Left renal pelvis (tissue), 4 donors: ENCODE data around the gene GALNS. TPM values are rescaled to one million over a fixed set of nuclear protein-coding genes. Genes with fewer than 3 reads are reported as not detected.

Experiments
- DNase-seq, 4 donors: peaks; one replicate each; pipeline ENCODE4 v3.0.0-alpha.2; 2013; ENCODE audit warnings: low read depth in 4 of 4, low spot score in 3 of 4
- polyA plus RNA-seq, 4 donors: library from polyadenylated mRNA; unstranded; fragments of 120-200 nt; gene quantifications; one replicate each; pipeline ENCODE4 v1.2.1, GENCODE V29; 2013; ENCODE audit not compliant: insufficient read length in 4 of 4

The GALNS gene
- polyA plus RNA-seq, 4 donors: 19.8 to 26.7 (median 22.1) TPM

DNA sequence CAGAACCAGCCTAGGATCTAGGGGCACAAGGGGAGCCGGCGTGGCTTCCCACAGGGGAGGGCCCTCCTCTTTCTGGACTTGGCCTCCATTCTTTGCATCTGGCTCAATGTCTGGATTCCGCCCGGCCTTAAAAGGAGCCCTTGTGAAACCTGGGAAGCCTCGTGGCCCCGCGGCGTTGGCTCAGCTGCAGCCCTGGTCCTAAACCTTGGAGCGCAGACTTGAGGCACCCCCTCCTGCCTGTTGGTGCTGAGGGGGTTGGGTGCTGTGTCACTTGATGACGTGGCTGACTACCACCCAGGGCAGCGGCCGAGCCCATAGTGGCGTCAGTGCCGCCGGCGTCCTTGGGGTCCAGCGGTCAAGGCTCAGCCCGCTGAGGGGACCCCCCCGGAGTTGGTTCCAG, 4.6 kb upstream of the GALNS start:
- no peak for DNase-seq

DNA sequence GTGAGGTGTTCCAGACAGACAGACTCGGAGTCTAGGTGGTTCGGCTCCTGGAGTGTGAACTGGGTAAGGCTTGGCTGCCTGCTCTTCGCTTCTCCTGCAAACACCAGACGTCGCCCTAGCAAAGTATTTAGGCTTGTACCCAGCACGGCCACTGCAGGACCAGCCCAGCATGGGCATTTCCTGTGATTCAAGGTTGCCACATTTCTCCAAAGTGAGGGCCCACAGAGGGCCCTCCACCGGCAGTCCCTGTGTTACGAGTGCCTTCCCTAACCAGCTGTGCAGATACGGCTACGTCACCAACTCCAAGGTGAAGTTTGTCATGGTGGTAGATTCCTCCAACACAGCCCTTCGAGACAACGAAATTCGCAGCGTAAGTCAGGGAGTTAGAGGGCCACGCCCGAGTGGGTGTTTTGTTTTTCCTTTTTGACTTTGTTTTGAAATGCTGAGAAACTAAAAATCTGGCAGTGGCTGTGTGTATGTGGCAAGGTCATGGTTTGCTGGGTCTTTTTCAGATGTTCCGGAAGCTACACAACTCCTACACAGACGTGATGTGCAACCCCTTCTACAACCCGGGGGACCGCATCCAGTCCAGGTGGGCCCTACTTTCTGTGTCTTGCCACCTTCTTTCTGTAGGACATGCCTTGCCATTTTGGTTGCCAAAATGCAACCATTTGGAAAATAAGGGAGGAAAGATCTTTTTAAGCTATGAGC, 2.8 kb upstream of the GALNS start:
- no peak for DNase-seq

DNA sequence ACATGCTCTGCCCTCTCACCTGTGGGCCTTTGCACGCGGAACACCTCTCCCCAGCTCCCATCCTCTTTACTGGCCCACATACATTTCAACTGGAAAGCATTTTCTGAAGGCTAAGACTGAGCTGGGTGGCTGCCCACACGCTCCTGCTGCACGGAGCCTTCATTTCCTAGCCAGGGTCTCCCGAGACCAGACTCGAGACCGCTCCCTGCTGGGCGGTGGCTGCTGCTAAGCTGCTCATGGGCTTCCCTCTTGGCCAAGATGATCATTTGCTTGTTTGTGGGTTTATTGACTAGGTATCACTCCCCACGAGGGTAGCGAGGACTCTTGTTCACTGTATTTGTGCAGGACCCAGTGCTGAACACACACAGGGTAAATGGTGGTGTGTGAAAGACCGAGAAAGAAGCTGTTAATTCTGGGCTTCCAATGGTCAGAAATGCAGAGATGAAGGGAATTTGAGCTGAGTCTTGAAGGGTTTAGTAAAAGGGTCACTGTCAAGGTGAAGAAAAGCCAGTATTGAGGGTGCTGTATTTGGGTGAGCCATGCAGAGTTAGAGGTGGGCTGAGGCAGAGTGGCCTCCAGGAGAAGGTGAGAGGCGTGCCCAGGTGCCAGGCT, 1.1 kb upstream of the GALNS start:
- DNase-seq: peak in 2 of 4 donors; percentile 30 to 36

DNA sequence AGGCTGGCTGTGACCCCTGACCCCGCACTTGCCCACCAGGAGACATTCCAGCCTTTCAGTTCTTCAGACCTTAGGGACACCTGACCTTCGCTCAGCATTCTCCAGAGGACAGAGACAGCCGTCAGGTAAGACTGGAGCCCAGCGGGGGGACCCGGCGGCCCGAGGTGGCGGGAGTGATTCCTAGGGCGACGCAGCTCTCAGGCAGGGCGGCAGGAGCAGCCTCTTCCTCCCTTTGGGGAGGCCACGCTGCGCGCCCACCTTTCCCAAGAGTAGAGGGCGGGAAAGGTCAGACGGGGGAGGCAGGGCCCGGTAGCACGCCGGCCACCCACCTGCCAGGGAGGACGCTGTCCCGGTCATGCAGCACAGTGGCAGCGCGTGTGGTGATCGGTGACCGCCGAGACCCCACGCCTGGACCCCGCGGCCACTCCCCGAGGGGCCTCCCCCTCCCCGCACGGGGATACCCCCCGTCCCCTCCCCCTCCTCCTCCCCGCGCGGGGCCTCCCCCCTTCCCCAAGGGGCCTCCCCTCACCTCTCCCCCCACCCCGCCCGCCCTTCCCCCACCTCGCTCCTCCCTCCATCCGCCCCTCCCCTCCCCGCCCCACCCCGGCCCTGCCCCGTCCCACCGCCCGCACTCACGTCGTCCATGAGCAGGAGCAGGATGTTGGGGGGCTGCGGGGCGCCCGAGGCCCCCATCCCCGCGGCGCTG, 472 bp downstream of the GALNS start:
- no peak for DNase-seq

DNA sequence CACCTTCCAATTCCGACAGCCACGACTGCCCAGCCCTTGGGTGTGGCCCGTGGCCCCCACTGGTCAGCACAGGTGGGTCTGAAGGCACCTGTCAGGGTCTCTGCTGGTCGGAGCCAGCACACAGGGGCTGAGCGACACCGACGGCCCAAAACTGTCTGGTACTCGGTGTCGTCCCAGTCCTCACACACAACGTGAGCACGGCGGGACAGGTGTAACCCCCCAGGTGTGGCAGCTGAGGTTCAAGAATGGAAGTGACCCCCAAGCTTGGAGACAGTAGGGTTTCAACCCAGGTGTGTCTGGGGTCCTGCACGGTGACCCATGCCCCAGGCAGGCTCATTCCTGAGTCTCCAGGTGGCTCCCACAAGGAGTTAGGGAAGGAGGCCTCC, 1.0 kb downstream of the GALNS start:
- no peak for DNase-seq

DNA sequence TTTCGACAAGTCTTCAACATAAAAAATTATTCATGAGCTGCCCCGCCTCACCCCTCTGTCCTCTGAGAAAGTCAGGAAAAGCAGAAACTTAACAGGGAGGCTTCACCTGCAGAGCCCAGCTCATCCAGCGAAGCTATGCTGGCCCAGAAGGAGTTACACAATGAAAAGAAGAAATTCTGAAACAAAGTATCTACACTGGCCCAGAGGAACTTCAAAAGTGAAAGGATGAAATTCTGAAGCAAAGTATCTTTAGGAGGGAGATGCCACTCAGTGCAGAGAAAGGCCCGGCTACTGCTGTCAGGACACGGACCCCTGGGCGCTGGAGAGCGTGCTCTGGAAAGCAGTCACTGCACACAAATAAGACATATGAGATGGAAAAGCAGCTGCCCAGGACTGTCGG, 1.6 kb downstream of the GALNS start:
- DNase-seq: no peak

DNA sequence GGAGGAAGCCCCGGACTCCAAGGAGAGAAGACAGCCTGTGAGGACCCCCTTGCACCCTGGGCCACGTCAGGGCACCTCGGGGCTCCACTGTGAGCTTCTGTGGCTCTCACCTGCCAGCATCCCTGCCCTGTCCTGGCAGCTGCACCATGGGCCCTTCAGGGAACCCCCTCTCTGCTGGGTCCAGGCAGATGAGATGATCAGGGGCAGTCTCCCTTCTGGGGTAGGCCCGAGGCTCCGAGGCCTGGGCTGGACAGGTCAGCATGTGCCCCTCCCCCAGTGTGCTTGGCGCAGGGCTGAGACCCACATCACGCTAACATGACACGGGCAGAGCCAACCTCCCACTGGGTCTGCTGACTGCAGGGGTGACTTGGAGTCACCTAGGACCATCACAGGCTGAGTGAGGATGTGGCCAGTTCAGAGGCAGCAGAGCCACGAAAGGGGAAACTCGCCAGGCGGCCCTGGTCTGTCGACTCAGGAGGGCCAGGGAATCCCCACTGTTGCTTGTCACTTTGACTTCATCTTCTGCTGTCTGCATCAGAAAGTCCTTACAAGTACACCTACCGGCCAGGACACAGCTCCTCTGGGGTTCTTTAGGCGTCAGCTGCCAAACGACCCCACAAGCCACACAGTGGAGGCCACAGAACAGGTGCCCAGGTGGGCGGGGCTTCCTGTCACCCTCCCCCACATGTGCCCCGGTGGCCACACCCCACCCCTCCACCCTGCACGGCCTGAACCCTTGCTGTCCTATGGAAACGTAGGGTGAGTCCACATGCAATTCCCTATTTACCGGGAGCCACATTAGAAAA, 2.2 kb downstream of the GALNS start:
- DNase-seq: no peak

DNA sequence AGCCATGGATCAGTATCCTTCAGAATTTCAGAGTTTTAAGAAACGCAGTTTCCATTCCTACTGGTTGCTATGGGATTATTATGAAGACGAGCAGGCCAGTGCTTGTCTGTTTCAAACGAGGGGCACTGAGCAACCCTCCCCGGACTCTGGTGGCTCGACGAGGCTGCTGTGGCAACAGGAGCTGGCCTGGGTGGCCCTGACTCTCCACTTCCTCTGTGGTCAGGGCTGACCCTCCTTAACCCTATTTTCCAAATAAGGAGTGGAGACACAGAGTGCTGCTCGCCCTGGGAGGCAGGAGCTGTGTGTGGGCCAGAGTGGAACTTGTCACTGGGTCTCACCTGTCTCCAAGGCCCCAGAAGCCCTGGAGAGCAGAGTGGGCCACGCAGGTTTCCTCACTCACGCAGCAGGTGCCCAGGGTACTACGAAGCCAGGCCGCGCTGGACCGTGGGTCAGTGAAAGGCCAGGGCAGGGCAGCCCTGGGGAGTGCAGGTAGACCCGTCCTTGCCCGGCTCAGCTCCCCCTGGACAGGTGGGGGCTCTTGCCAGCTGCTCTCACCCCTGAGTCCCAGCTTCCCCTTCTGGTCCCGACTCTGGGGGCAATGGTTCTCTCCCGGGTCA, 3.3 kb downstream of the GALNS start:
- DNase-seq: no peak

DNA sequence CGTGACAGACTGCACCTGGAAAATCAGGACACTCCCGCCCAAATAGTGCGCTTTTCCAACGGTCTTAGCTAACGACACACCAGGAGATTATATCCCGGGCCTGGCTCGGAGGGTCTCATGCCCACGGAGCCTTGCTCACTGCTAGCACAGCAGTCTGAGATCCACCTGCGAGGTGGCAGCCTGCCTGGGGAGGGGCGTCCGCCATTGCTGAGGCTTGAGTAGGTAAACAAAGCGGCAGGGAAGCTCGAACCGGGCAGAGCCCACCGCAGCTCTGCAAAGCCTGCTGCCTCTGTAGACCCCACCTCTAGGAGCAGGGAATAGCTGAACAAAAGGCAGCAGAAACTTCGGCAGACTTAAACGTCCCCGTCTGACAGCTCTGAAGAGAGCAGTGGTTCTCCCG, 5.1 kb downstream of the GALNS start:
- no peak for DNase-seq

DNA sequence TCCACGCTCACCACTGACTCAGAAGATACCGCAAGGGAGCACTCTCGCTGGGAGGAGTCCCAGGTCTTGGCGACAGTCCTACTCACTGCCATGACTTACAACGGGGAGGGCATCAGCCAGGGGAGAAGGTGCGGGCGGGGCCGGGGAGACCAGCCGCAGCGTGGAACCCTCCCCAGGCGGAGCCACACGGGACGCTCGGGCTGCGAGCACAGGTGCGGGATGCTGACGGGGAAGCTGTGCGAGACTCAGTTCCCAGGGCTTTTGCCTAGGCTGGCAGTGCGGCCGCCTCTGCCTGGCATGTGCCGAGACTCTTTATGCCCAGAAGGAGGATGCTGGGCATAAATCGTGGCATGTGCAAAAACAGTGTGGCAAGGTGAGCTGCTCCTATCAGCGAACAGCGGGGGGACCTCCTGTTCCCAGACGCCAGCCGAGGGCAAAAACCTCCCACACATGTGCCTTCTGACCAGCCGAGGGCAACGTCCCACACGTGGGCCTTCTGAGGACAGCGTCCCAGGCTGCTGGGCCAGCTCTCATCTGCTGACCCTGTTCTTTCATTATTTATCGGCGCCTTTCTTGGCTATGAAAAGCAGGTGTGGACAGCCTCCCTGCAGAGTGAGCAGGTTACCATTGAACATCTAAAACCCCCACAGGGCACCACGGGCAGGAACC, 6.1 kb downstream of the GALNS start:
- DNase-seq: no peak

DNA sequence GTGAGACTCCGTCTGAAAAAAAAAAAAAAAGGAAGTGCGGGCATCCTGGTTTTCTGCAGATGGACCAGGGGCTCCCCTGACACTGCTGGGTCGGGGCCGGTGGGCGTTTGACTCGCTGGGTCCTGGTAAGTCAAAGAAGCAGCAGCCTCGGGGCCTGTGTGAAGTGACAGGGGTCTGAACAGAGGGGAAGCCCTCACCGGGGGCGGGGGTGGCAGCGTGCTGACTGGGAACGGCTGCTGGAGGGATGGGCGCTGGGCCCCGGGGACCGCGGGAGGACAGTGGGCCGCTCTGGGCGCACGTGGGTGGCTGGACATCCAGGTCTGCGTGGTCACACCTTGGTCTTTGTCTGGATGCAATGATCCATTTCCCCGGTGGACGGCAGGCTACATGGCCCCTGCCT, 8.2 kb downstream of the GALNS start:
- no peak for DNase-seq

DNA sequence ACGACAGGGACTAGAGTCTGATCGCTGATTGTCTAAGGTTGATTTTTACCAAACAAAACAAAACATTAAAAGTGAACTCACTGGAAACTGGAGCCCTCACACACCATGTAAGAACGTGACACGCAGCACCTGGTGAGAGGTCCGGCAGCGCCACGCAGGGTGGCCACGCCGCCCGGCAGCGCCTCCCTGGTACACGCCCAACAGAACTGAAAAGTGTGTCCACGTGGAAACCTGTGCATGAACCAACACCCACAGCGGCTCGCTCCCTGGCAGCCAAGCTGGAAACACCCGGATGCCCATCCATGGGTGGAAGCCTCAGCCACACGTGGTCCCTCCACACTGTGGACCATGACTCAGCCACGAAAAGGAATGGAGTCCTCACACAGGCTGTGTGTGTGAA, 9.1 kb downstream of the GALNS start:
- DNase-seq: no peak

DNA sequence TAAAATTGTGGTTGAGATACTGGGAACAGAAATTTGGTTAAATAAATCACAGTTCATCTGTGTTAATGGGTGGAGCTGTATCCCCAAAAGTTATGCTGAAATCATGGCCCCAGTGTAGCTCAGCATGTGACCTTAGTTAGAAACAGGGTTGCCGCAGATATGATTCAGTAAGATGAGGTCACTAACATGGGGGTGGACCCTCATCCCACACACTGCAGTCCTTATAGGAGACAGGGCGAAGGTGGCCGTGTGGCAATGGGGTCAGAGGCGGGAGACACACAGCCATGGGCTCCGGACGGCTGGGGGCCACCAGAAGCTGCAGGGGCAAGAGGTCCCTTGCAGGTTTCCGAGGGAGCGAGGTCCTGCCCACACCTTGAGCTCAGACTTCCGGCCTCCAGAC, 10.7 kb downstream of the GALNS start:
- no peak for DNase-seq

DNA sequence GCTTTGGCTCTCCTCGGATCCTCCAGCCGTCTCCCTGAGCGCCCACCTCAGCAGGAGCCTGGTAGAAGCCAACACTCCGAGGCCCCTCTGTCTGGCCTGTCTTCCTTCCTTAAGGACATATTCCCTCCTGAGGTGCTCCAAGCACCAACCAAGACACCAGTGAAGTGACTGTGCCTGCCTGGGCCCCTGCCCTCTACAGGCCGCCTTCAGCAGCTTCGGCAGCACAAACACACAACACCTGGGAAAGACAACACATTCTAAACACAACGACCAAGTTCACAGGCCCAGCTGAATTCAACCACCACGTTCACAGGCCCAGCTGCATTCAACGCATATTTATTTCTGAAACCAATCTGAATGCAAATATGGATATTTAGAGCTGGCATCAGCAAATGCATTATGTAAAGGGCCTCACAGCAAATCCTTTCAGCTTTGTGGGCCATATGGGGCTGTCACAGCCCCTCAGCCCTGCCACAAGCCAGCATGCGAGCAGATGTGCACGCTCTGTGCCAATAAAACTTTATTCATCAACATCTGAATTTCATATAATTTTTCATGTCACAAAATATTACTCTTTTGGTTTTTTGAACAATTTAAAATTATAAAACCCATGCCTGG, 12.2 kb downstream of the GALNS start:
- DNase-seq: no peak

DNA sequence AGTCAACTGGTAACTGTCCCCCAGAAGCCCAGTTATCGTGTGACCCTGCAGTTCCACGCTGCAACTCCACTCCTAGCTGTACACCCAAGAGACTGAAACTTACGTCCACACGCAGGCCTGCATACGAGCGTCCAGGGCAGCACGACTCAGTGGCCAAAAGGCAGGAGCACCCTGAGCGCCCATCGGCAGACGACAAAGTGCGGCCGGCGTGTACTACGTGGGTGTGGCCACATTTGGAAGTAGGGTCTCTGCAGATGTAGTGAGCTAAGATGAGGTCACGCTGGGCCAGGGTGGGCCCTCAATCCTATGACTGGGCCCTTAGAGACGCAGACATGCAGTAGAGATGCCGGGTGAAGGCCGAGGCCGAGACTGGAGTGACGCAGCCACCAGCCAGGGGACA, 13.5 kb downstream of the GALNS start:
- DNase-seq: no peak

DNA sequence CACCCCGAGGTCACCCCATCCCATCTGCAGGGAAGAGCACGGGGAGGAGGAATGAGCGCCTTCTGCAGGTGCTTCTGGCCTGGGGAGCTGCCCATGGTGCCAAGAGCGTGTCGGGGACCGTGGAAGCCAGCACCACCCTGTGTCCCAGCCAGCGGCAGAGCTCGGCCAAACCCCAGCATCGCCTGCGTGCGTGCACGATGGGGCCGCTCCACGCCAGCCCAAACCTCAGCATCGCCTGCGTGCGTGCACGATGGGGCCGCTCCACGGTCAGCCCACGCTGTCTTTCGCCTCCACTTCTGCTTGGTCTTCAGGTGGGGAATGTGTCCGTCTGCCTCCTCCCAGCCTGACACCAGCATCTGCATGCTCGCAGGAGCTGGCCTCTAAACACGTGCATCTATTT, 13.9 kb downstream of the GALNS start:
- no peak for DNase-seq

DNA sequence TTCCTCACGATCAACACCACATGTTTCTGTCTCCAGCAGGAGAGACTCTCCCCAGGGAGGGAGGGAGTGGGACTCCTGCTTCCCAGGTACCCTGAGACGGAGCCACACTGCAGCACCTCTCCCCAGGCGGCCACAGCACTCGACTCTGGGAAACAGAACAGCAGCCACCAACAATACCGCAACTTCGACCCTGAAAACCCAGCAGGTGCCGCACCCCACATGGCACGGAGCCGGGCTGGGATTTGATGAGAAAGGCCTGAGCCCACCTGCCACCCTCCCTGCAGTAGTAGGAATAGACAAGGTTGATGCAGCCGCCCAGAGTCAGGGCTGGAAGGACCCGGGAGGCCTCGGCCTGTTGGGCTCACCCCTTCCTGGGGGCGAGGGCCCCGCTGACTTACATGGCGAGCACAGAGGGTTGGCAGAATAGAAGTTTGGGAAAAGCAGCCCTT, 14.4 kb downstream of the GALNS start:
- DNase-seq: no peak

DNA sequence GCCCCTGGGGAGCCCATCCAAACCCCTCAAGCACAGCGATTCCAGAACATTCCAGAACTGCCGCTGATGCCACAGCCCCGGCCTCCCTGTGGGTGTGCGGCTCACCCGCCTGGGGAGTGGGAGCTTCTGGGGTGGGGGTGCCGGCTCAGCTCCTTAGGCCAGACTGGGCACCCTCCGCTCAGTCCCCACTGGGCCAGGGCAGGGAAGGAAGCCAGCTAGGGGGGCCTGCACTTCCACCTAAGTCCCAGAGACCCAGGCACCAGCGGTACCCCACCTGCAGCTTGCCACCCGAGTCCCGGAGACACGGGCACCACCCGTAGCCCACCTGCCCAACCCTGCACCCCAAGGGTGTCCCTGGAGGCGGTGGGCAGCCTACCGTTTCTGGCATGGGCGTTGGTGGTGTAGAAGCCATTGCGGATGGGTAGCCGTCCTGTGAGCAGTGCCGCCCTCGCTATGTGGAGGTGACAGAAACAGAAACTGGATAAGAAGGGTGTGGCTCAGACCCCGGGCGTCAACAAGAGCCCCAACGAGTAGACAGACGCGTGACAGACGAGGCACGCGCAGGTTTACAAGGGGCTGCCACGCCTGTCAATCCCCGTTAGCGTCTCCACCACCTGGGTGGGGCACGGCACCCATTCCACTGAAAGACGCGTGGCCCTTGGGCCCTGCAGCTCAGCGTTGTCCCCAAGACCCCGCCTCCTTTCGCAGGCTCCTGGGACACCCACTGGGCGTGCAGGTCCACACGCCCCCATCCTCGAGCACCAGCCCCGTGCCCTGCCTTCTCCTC, 15.0 kb downstream of the GALNS start:
- DNase-seq: no peak

DNA sequence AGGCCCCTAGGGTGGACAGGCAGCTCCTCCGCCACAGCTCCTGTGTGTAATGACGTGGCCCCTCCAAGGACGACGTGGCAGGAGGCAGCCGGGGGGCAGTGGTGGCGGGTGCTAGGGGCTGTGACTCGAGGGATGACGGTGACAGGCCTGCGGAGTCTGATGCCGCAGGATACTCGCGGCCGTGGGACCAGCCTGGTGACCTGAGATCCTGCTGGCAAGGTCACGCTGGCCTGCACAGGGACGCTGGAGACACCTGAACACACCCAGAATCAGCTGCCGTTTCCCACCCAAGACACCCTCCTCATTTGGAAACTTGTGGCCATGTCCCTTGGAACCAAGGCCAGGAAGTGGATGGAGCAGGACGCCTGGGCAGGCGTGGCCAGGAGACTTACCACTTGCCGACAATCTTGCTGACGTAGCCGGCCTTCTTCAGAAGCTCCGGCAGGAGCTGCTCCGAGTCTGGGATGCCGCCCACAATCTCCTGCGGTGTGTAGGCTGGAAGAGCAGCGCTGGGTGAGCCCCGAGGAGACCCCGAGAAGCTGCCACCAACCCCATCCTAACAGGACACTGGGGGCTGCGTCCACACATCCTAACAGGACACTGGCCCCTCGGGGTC, 16.0 kb downstream of the GALNS start:
- no peak for DNase-seq
